Activated naive CD4-positive, alpha-beta T cell treated with anti-CD3 and anti-CD28 coated beads, Interleukin-2, amount 10 ng/mL, durations not matched to agents 5 hours and 36 hours (primary cell): ENCODE results near the gene UBE2QL1. TPM values are rescaled to one million over a fixed set of nuclear protein-coding genes. Genes with fewer than 3 reads are reported as not detected.

Experiments used
- total RNA-seq, 2 experiments: library from RNA; stranded (reverse); gene quantifications; one replicate each; pipeline ENCODE4 v1.2.3, GENCODE V29; 2021

UBE2QL1 gene
- under 1 TPM; 0.13 to 0.24 TPM for total RNA-seq

GRCh38 chr5:6448622-6449464 is at the start of gene UBE2QL1:
Gene UBE2QL1, plus strand, starts transcription at chr5:6448859. Its CDS starts 35 bp downstream, at chr5:6448894.

Other genes starting within 250 kb of the UBE2QL1 start
- 10 to 100 TPM; 51.6 to 54.6 TPM for gene MED10, start 70.3 kb upstream of the UBE2QL1 start, total RNA-seq
- 10 to 100 TPM; 66.7 to 69.1 TPM for gene NSUN2, start 184.2 kb downstream of the UBE2QL1 start, total RNA-seq
- gene SRD5A1, start 184.6 kb downstream of the UBE2QL1 start, total RNA-seq, result 10 to 100 TPM; 13.6 to 15.2 TPM